PC-3 (cell line): Measurements from ENCODE around the gene NRIP1. TPM values are rescaled to one million over a fixed set of nuclear protein-coding genes. Genes with fewer than 3 reads are reported as not detected.

Experiments
- ATAC-seq: fragments of 200-7000 bp; cut with Tn5 transposase; 2 replicates; pipeline ENCODE4 v1.9.1; 2020; ENCODE audit warnings: mild to moderate bottlenecking, moderate library complexity
- BruUV-seq: library from RNA; stranded (reverse); fragments of 400-500 nt; replicated peaks from 2 replicates; lab custom pipeline; 2021; lab: Mats Ljungman, UMichigan
- CTCF ChIA-PET: fragments of 300-600 bp; sonication (Branson Sonifier 250); formaldehyde crosslinking; loops from one replicate; lab custom pipeline; 2022; ENCODE audit warnings: antibody characterized with exemption; lab: Charles Lee
- POLR2A ChIA-PET: fragments of 300-600 bp; sonication (Branson Sonifier 250); formaldehyde crosslinking; loops from one replicate; lab custom pipeline; 2022; ENCODE audit warnings: antibody characterized with exemption; ENCODE audit not compliant: unreplicated experiment; lab: Charles Lee
- DNase-seq: peaks from one replicate; pipeline ENCODE4 v3.0.0-alpha.2; 2015
- H2AFZ ChIP-seq: fragments of 300-600 bp; sonication (generic); 2 replicates; pipeline ENCODE4 v1.6.0; 2016; ENCODE audit warnings: antibody characterized with exemption, low read length
- H3F3A ChIP-seq: fragments of 300-600 bp; sonication (generic); one replicate; pipeline ENCODE4 v1.6.0; 2017; ENCODE audit warnings: antibody characterized with exemption, low read length, control low read depth, mild to moderate bottlenecking; ENCODE audit not compliant: unreplicated experiment
- H3K27ac ChIP-seq: fragments of 300-600 bp; sonication (generic); 2 replicates; pipeline ENCODE4 v1.5.1; 2016; ENCODE audit warnings: mild to moderate bottlenecking, low read length
- H3K27me3 ChIP-seq: fragments of 300-600 bp; sonication (generic); 2 replicates; pipeline ENCODE4 v1.6.1; 2016; ENCODE audit warnings: low read length, mixed read lengths
- H3K36me3 ChIP-seq: fragments of 300-600 bp; sonication (generic); 2 replicates; pipeline ENCODE4 v1.6.1; 2016; ENCODE audit warnings: low read depth, mixed run types, low read length, mixed read lengths
- H3K4me1 ChIP-seq: fragments of 300-600 bp; sonication (generic); 2 replicates; pipeline ENCODE4 v1.5.1; 2016; ENCODE audit warnings: low read length; ENCODE audit not compliant: insufficient read depth
- H3K4me2 ChIP-seq: fragments of 300-600 bp; sonication (generic); 2 replicates; pipeline ENCODE4 v1.6.0; 2016; ENCODE audit warnings: low read length
- H3K4me3 ChIP-seq: fragments of 300-600 bp; sonication (generic); 2 replicates; pipeline ENCODE4 v1.5.1; 2016; ENCODE audit warnings: mild to moderate bottlenecking, low read length, mixed read lengths
- H3K79me2 ChIP-seq: fragments of 300-600 bp; sonication (generic); 2 replicates; pipeline ENCODE4 v1.6.1; 2017; ENCODE audit warnings: low read length, mixed read lengths
- H3K9ac ChIP-seq: fragments of 300-600 bp; sonication (generic); 2 replicates; pipeline ENCODE4 v1.6.0; 2016; ENCODE audit warnings: mild to moderate bottlenecking, low read length
- H3K9me2 ChIP-seq: fragments of 300-600 bp; sonication (generic); replicated peaks from 2 replicates; pipeline ENCODE4 v1.6.1; 2016; ENCODE audit warnings: mixed run types, low read length, mixed read lengths
- H3K9me3 ChIP-seq: fragments of 300-600 bp; sonication (generic); 2 replicates; pipeline ENCODE4 v1.6.1; 2016; ENCODE audit warnings: low read length, mixed read lengths
- H4K20me1 ChIP-seq: fragments of 300-600 bp; sonication (generic); 2 replicates; pipeline ENCODE4 v1.6.1; 2016; ENCODE audit warnings: low read length, mixed read lengths
- EZH2 ChIP-seq: fragments of 300-600 bp; sonication (generic); IDR thresholded peaks from one replicate; pipeline ENCODE4 v1.6.1; 2017; ENCODE audit warnings: antibody characterized with exemption, mild to moderate bottlenecking, low read length; ENCODE audit not compliant: unreplicated experiment
- EZH2phosphoT487 ChIP-seq: fragments of 300-600 bp; sonication (generic); IDR thresholded peaks from 2 replicates; pipeline ENCODE4 v1.6.1; 2018; ENCODE audit warnings: mild to moderate bottlenecking, antibody characterized with exemption, low read length, borderline replicate concordance
- intact Hi-C: fragments of 100-400 bp; cut with micrococcal nuclease; formaldehyde crosslinking; loops from 2 replicates; pipeline ENCODE4 v1.9.0; 2023
- total RNA-seq: library from RNA; depleted of rRNA; stranded (reverse); fragments of >200 nt; gene quantifications from 2 replicates; pipeline ENCODE4 v1.2.3, GENCODE V29; 2014
- TF ChIP-seq, protein P1 (sequence below): fragments of 300-600 bp; sonication (generic); conservative IDR thresholded peaks from 2 replicates; pipeline ENCODE4 v1.5.1; 2017; ENCODE audit warnings: antibody characterized with exemption, low read depth, mild to moderate bottlenecking, low read length

NRIP1 gene
- total RNA-seq, 1 experiment from 2014 or later = 69.2 TPM

DNA sequence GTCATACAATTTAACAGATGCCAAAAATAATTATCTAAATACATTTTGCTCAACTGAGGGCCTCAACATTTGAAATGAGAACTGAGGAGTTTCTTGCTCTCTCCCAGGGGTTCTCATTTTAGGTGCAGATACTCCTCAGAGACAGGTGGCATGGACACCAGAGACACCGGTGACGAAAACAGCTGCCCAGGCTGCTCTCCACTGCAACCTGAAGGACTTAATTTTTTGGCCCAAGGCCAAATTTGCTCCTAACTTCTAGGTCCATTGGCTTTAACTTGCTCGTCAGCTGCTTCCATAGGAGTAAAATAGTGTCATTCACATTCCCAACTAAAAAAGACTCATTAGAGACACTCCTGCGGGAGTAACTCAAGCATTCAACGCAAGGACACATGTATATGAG is 87.0 kb downstream of the NRIP1 start:
- Histone ChIP-seq H3K79me2 (peaks cover 93% of the 10 kb centered on the region), H3K9me3 (no peaks in the 10 kb centered on the region), H3K4me1 (no peaks in the 10 kb centered on the region), H3K27me3 (no peaks in the 10 kb centered on the region), H3K27ac (no peak overlapping the region), H3K9ac (no peak overlapping the region), H3F3A (no peaks in the 10 kb centered on the region), H4K20me1 (0 out of 2 replicates have a peak, but pooled peaks cover 6% of the 10 kb centered on the region), H3K4me2 (no peak overlapping the region), H2AFZ (no peak overlapping the region), H3K9me2 (no peaks in the 10 kb centered on the region), H3K36me3 (peaks cover 27% of the 10 kb centered on the region), H3K4me3 (no peak overlapping the region)
- POLR2A ChIA-PET = no interaction called here
- ATAC-seq = no peak
- DNase-seq = no peak
- CTCF ChIA-PET = no interaction called here
- intact Hi-C loops = no loop called here
- TF ChIP-seq EZH2phosphoT487 = no peak
- TF ChIP-seq, protein P1, sequence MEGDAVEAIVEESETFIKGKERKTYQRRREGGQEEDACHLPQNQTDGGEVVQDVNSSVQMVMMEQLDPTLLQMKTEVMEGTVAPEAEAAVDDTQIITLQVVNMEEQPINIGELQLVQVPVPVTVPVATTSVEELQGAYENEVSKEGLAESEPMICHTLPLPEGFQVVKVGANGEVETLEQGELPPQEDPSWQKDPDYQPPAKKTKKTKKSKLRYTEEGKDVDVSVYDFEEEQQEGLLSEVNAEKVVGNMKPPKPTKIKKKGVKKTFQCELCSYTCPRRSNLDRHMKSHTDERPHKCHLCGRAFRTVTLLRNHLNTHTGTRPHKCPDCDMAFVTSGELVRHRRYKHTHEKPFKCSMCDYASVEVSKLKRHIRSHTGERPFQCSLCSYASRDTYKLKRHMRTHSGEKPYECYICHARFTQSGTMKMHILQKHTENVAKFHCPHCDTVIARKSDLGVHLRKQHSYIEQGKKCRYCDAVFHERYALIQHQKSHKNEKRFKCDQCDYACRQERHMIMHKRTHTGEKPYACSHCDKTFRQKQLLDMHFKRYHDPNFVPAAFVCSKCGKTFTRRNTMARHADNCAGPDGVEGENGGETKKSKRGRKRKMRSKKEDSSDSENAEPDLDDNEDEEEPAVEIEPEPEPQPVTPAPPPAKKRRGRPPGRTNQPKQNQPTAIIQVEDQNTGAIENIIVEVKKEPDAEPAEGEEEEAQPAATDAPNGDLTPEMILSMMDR = no peak
- no peak for TF ChIP-seq EZH2
- no TSS peak for BruUV-seq

DNA sequence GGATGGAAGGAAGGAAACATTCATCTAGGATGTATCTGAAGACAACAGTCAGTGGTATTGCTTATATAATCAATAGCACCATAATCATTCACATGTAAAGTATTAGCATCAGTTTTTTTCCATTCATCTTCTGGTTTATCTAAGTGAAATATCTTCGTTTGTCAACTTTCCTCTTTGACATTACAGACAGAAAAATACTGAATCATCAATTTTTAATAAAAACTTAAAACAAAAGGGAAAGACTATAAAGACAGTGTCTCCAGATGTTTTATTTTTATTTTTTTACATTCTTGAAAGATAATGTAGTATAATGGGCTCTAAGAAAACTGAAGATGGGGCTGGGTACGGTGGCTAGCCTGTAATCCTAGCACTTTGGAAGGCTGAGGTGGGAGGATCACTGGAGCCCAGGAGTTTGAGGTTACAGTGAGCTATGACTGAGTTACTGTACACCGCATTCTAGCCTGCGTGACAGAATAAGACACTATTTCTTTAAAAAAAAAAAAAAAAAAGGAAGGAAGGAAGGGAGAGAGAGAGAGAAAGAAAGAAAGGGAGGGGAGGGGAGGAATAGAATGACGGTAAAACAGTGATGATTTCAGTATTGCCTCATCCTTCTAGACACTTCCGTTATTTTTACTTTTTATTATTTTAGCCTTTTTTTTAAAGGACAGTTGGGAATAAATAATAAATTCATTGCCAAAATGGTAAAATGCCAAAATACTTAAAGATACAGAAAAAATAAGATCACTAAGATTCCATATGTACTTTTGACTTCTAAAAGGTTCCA is 89.5 kb downstream of the NRIP1 start:
- Histone ChIP-seq H2AFZ (no peak overlapping the region), H3K4me3 (no peak overlapping the region), H3K79me2 (peaks cover 94% of the 10 kb centered on the region), H3K4me2 (no peak overlapping the region), H3K27me3 (no peaks in the 10 kb centered on the region), H3K27ac (no peak overlapping the region), H3K9me3 (no peaks in the 10 kb centered on the region), H3K4me1 (no peaks in the 10 kb centered on the region), H3K9me2 (no peaks in the 10 kb centered on the region), H3K9ac (no peak overlapping the region), H3K36me3 (peaks cover 22% of the 10 kb centered on the region), H4K20me1 (0 out of 2 replicates have a peak, but pooled peaks cover 6% of the 10 kb centered on the region), H3F3A (no peaks in the 10 kb centered on the region)
- TF ChIP-seq, protein P1 = no peak
- no peak for TF ChIP-seq EZH2phosphoT487
- TF ChIP-seq EZH2 = no peak
- intact Hi-C loops = no loop called here
- POLR2A ChIA-PET = no interaction called here
- ATAC-seq (no peak), DNase-seq (no peak)
- no TSS peak for BruUV-seq
- CTCF ChIA-PET = no interaction called here

DNA sequence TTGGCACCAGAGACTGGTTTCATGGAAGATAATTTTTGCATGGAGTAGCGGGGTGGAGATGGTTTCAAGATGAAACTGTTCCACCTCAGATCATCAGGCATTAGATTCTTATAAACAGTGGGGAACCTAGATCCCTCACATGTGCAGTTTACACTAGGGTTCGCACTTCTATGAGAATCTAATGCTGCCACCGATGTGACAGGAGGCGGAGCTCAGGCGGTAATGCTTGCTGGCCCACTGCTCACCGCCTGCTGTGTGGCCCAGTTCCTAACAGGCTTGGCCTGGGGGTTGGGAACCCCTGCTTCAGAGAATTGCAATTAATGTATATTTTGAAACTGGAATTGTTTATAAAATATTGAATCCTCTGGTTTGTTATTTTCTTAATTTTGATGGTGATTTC is 92.1 kb downstream of the NRIP1 start:
- DNase-seq = no peak
- peaks cover 92% of the 10 kb centered on the region for H3K79me2 ChIP-seq
- peaks cover 6% of the 10 kb centered on the region for H3K4me1 ChIP-seq
- no peaks in the 10 kb centered on the region for H3F3A ChIP-seq
- POLR2A ChIA-PET = no interaction called here
- TF ChIP-seq EZH2phosphoT487 = no peak
- TF ChIP-seq, protein P1 = no peak
- no peak for TF ChIP-seq EZH2
- H3K9me2 ChIP-seq = no peaks in the 10 kb centered on the region
- BruUV-seq = no TSS peak
- H3K4me3 ChIP-seq = no peak overlapping the region
- no peaks in the 10 kb centered on the region for H3K27me3 ChIP-seq
- no peak overlapping the region for H3K4me2 ChIP-seq
- no peak overlapping the region for H3K27ac ChIP-seq
- no peaks in the 10 kb centered on the region for H3K9me3 ChIP-seq
- intact Hi-C loops = no loop called here
- CTCF ChIA-PET = no interaction called here
- H3K36me3 ChIP-seq = peaks cover 28% of the 10 kb centered on the region
- no peak overlapping the region for H3K9ac ChIP-seq
- no peak overlapping the region for H2AFZ ChIP-seq
- 0 out of 2 replicates have a peak, but pooled peaks cover under 1% of the 10 kb centered on the region for H4K20me1 ChIP-seq
- no peak for ATAC-seq
